Choroid plexus epithelial cell (primary cell): Measurements from ENCODE around the gene LPP.

Experiments
- DNase-seq: peaks from one replicate; pipeline ENCODE4 v3.0.0-alpha.2; 2010; ENCODE audit warnings: low read depth
- H3K4me3 ChIP-seq: 2 replicates; pipeline ENCODE4 v1.5.1; 2011; ENCODE audit warnings: low read depth, mild to moderate bottlenecking, control low read depth, low read length, moderate library complexity
- CTCF ChIP-seq: conservative IDR thresholded peaks from 2 replicates; pipeline ENCODE4 v1.5.1; 2011; ENCODE audit warnings: low read depth, mild to moderate bottlenecking, control low read depth, inconsistent platforms, low read length, moderate library complexity

The LPP gene

DNA sequence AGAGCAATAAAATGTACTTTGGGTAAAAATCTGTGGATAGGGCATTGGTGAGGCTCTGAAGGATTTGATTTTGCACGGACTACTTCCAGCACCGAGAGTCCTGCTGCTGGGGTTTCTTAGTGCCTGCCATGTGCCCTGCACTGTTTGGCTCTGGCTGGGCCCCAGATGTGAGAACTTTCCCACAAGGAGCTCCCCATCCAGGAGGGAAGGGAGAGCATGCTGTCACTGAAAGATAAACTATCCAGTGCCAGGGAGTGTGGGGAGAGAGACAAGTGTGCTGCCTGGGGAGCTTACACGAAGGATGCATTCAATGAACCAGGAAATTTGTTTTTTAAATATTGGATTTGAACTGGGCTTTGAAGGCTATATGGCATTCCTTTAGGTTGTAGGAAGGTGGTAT is 30.2 kb downstream of the LPP start:
- no peak for DNase-seq
- no peak for TF ChIP-seq CTCF
- no peak overlapping the region for H3K4me3 ChIP-seq

- TF ChIP-seq CTCF = no peak
- no peak for DNase-seq
- no peak overlapping the region for H3K4me3 ChIP-seq
These were observed 30.7 kb downstream of the LPP start for GRCh38 chr3:188184649-188185048.

GRCh38 chr3:188185717-188186251 is 31.8 kb downstream of the LPP start:
- H3K4me3 ChIP-seq = no peak overlapping the region
- DNase-seq = peak; percentile 43
- TF ChIP-seq CTCF = no peak

- DNase-seq = peak; percentile 25
- no peak for TF ChIP-seq CTCF
- no peak overlapping the region for H3K4me3 ChIP-seq
These were observed 33.1 kb downstream of the LPP start for GRCh38 chr3:188187053-188187452.

DNA sequence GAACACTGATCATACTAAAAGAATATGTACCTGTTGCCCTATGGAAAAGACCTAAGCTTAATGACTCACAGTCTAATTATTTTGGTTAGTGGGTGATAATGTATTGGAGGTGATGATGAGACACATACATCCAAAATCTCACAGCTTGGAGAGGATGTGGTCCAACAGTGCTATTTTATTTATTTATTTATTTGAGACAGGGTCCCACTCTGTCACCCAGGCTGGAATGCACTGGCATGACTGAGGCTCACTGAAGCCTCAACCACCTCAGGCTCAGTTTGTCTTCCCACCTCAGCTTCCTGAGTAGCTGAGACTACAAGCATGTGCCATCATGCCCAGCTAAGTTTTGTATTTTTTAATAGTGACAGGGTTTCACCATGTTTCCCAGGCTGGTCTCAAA is 35.0 kb downstream of the LPP start:
- no peak overlapping the region for H3K4me3 ChIP-seq
- no peak for DNase-seq
- no peak for TF ChIP-seq CTCF

DNA sequence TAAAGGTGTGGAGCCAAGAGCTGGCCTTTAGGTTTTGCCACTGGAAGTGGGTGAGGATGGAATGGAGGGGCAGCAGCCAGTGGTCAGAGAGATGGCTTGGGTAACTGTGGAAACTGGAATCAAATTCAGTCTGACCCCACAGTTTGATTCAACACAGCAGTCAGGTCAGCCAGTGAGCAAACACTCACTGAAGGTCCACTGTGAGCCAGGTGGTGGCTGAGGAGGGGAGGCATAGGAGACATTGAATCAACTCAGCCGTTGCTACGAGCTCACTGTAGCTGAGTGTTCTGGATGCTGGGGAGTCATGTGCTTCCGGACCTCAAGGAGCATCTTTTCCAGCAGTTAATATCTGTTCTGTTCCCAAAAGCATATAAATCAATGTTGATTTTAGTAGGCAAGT is 37.5 kb downstream of the LPP start:
- no peak overlapping the region for H3K4me3 ChIP-seq
- no peak for TF ChIP-seq CTCF
- DNase-seq = no peak

GRCh38 chr3:188192034-188192433 is 38.1 kb downstream of the LPP start:
- no peak for TF ChIP-seq CTCF
- no peak for DNase-seq
- H3K4me3 ChIP-seq = no peak overlapping the region
